ENCODE data around the gene INSC. TPM values are rescaled to one million over a fixed set of nuclear protein-coding genes. Genes with fewer than 3 reads are reported as not detected.

INSC gene
- polyA plus RNA-seq, 6 donors from 2014 or later = not detected

GRCh38 chr11:15159085-15159484 is 44.4 kb downstream of the INSC start:
- ATAC-seq (ENCODE audit: low read depth in 2 of 2) (peak; percentile 40 to 60), DNase-seq (peak; percentile 6)
- Mint-ChIP-seq H3K4me3 (peak overlapping the region in 1 of 8 donors; percentile 83), H3K27ac (peak overlapping the region in 1 of 6 donors; percentile 85), H3K9me3 (no peaks in the 10 kb centered on the region), H3K27me3 (peaks cover 0 to 16% (median 8%) of the 10 kb centered on the region in 3 donors), H3K36me3 (no peaks in the 10 kb centered on the region), H3K4me1 (no peaks in the 10 kb centered on the region)

GRCh38 chr11:15161790-15162189 is 47.1 kb downstream of the INSC start:
- Mint-ChIP-seq H3K4me1 (no peaks in the 10 kb centered on the region), H3K9me3 (no peaks in the 10 kb centered on the region), H3K4me3 (no peak overlapping the region), H3K27me3 (peaks cover 8 to 26% (median 16%) of the 10 kb centered on the region in 3 donors), H3K27ac (peak overlapping the region in 1 of 6 donors; percentile 44), H3K36me3 (no peaks in the 10 kb centered on the region)
- ATAC-seq (ENCODE audit: low read depth in 2 of 2) = no peak
- no peak for DNase-seq

GRCh38 chr11:15163136-15163535 is 48.4 kb downstream of the INSC start:
- DNase-seq (no peak), ATAC-seq (ENCODE audit: low read depth in 2 of 2) (no peak)
- Mint-ChIP-seq H3K4me3 (no peak overlapping the region), H3K27ac (no peak overlapping the region), H3K27me3 (peaks cover 8 to 26% (median 15%) of the 10 kb centered on the region in 3 donors), H3K36me3 (no peaks in the 10 kb centered on the region), H3K4me1 (no peaks in the 10 kb centered on the region), H3K9me3 (no peaks in the 10 kb centered on the region)

- H3K9me3 Mint-ChIP-seq = no peaks in the 10 kb centered on the region
- no peaks in the 10 kb centered on the region for H3K36me3 Mint-ChIP-seq
- peaks cover 4 to 19% (median 8%) of the 10 kb centered on the region in 3 donors for H3K27me3 Mint-ChIP-seq
- no peaks in the 10 kb centered on the region for H3K4me1 Mint-ChIP-seq
- no peak overlapping the region for H3K27ac Mint-ChIP-seq
- DNase-seq (no peak), ATAC-seq (ENCODE audit: low read depth in 2 of 2) (no peak)
- no peak overlapping the region for H3K4me3 Mint-ChIP-seq
These were observed 51.5 kb downstream of the INSC start for GRCh38 chr11:15166204-15166603.

- DNase-seq (no peak), ATAC-seq (ENCODE audit: low read depth in 2 of 2) (no peak)
- Mint-ChIP-seq H3K4me1 (no peaks in the 10 kb centered on the region), H3K36me3 (no peaks in the 10 kb centered on the region), H3K27me3 (peaks cover 12 to 38% (median 25%) of the 10 kb centered on the region in 3 donors), H3K27ac (no peak overlapping the region), H3K9me3 (no peaks in the 10 kb centered on the region), H3K4me3 (no peak overlapping the region)
These were observed 55.3 kb downstream of the INSC start for GRCh38 chr11:15169815-15170551.

- ATAC-seq (ENCODE audit: low read depth in 2 of 2) (no peak), DNase-seq (no peak)
- H3K27ac Mint-ChIP-seq = no peak overlapping the region
- no peaks in the 10 kb centered on the region for H3K9me3 Mint-ChIP-seq
- H3K36me3 Mint-ChIP-seq = no peaks in the 10 kb centered on the region
- H3K4me1 Mint-ChIP-seq = no peaks in the 10 kb centered on the region
- peaks cover 12 to 38% (median 32%) of the 10 kb centered on the region in 3 donors for H3K27me3 Mint-ChIP-seq
- no peak overlapping the region for H3K4me3 Mint-ChIP-seq
These were observed 56.0 kb downstream of the INSC start for GRCh38 chr11:15170698-15171097.

GRCh38 chr11:15171956-15172355 is 57.2 kb downstream of the INSC start:
- Mint-ChIP-seq H3K4me3 (no peak overlapping the region), H3K4me1 (no peaks in the 10 kb centered on the region), H3K36me3 (no peaks in the 10 kb centered on the region), H3K27me3 (peaks cover 15 to 36% (median 34%) of the 10 kb centered on the region in 3 donors), H3K27ac (no peak overlapping the region), H3K9me3 (no peaks in the 10 kb centered on the region)
- DNase-seq = no peak
- no peak for ATAC-seq (ENCODE audit: low read depth in 2 of 2)

GRCh38 chr11:15175831-15176230 is 61.1 kb downstream of the INSC start:
- Mint-ChIP-seq H3K4me1 (no peaks in the 10 kb centered on the region), H3K27me3 (peaks cover 16 to 46% (median 30%) of the 10 kb centered on the region in 3 donors), H3K4me3 (no peak overlapping the region), H3K27ac (no peak overlapping the region), H3K36me3 (no peaks in the 10 kb centered on the region), H3K9me3 (no peaks in the 10 kb centered on the region)
- DNase-seq = no peak
- no peak for ATAC-seq (ENCODE audit: low read depth in 2 of 2)

- Mint-ChIP-seq H3K27ac (peak overlapping the region in 1 of 6 donors; percentile 20), H3K36me3 (no peaks in the 10 kb centered on the region), H3K9me3 (no peaks in the 10 kb centered on the region), H3K4me1 (no peaks in the 10 kb centered on the region), H3K4me3 (no peak overlapping the region), H3K27me3 (peaks cover 18 to 41% (median 25%) of the 10 kb centered on the region in 3 donors)
- no peak for DNase-seq
- ATAC-seq (ENCODE audit: low read depth in 2 of 2) = no peak
These were observed 62.0 kb downstream of the INSC start for GRCh38 chr11:15176646-15177163.

GRCh38 chr11:15177491-15177890 is 62.8 kb downstream of the INSC start:
- ATAC-seq (ENCODE audit: low read depth in 2 of 2) (no peak), DNase-seq (no peak)
- no peak overlapping the region for H3K4me3 Mint-ChIP-seq
- no peaks in the 10 kb centered on the region for H3K9me3 Mint-ChIP-seq
- H3K27ac Mint-ChIP-seq = no peak overlapping the region
- no peaks in the 10 kb centered on the region for H3K4me1 Mint-ChIP-seq
- H3K36me3 Mint-ChIP-seq = no peaks in the 10 kb centered on the region
- H3K27me3 Mint-ChIP-seq = peaks cover 15 to 33% (median 20%) of the 10 kb centered on the region in 3 donors

GRCh38 chr11:15178214-15178613 is 63.5 kb downstream of the INSC start:
- Mint-ChIP-seq H3K27ac (no peak overlapping the region), H3K4me1 (no peaks in the 10 kb centered on the region), H3K9me3 (no peaks in the 10 kb centered on the region), H3K36me3 (no peaks in the 10 kb centered on the region), H3K4me3 (no peak overlapping the region), H3K27me3 (peaks cover 15 to 28% (median 16%) of the 10 kb centered on the region in 3 donors)
- ATAC-seq (ENCODE audit: low read depth in 2 of 2) (no peak), DNase-seq (no peak)

GRCh38 chr11:15179167-15179566 is 64.4 kb downstream of the INSC start:
- no peaks in the 10 kb centered on the region for H3K9me3 Mint-ChIP-seq

GRCh38 chr11:15180212-15180792 is 65.6 kb downstream of the INSC start:
- Mint-ChIP-seq H3K36me3 (no peaks in the 10 kb centered on the region), H3K9me3 (no peaks in the 10 kb centered on the region), H3K27me3 (peaks cover 6 to 15% (median 7%) of the 10 kb centered on the region in 3 donors), H3K4me3 (no peak overlapping the region), H3K27ac (peak overlapping the region in 1 of 6 donors; percentile 71), H3K4me1 (no peaks in the 10 kb centered on the region)
- no peak for ATAC-seq (ENCODE audit: low read depth in 2 of 2)
- DNase-seq = no peak

More at GRCh38 chr11:15179167-15179566, 64.4 kb downstream of the INSC start:
- no peak for ATAC-seq (ENCODE audit: low read depth in 2 of 2)
- Mint-ChIP-seq H3K27me3 (peaks cover 10 to 22% (median 12%) of the 10 kb centered on the region in 3 donors), H3K36me3 (no peaks in the 10 kb centered on the region), H3K4me1 (no peaks in the 10 kb centered on the region), H3K27ac (peak overlapping the region in 1 of 6 donors; percentile 71), H3K4me3 (no peak overlapping the region)
- no peak for DNase-seq

- H3K4me3 Mint-ChIP-seq = no peak overlapping the region
- no peak for DNase-seq
- no peak overlapping the region for H3K27ac Mint-ChIP-seq
- H3K9me3 Mint-ChIP-seq = no peaks in the 10 kb centered on the region
- H3K27me3 Mint-ChIP-seq = peaks cover 12 to 20% (median 13%) of the 10 kb centered on the region in 3 donors
- no peak for ATAC-seq (ENCODE audit: low read depth in 2 of 2)
- H3K4me1 Mint-ChIP-seq = no peaks in the 10 kb centered on the region
- H3K36me3 Mint-ChIP-seq = no peaks in the 10 kb centered on the region
These were observed 67.6 kb downstream of the INSC start for GRCh38 chr11:15182372-15182771.

Data from naive B cell (primary cell).